RWPE1 (cell line): ENCODE results near the gene VCX3B.
A peak's percentile ranks its signal among the peaks of the same experiment; 100 is the strongest.
"Not testable (repeated sequence)": the region's sequence is repeated elsewhere in the genome, so short reads cannot be mapped to it uniquely, and the experiment has no call there.

ENCODE experiments used
- CTCF ChIA-PET: fragments of 350-600 bp; sonication (Branson Sonifier 250); formaldehyde crosslinking; extraction: SDS; loops from one replicate; lab custom pipeline; 2021; lab: Yijun Ruan, JAX
- POLR2A ChIA-PET: fragments of 400-600 bp; formaldehyde crosslinking; extraction: SDS; loops from one replicate; lab custom pipeline; 2020; ENCODE audit warnings: antibody characterized with exemption; ENCODE audit not compliant: low non-redundant PET; lab: Yijun Ruan, JAX
- DNase-seq: peaks from one replicate; pipeline ENCODE4 v3.0.0; 2012; ENCODE audit warnings: low spot score
- H3K27ac ChIP-seq: fragments of 450-650 bp; 2 replicates; pipeline ENCODE4 v1.5.1; 2017
- TF ChIP-seq, protein P1 (sequence below): fragments of 450-650 bp; conservative IDR thresholded peaks from 2 replicates; pipeline ENCODE4 v1.5.1; 2017; ENCODE audit warnings: low read depth, mild to moderate bottlenecking

VCX3B gene

DNA sequence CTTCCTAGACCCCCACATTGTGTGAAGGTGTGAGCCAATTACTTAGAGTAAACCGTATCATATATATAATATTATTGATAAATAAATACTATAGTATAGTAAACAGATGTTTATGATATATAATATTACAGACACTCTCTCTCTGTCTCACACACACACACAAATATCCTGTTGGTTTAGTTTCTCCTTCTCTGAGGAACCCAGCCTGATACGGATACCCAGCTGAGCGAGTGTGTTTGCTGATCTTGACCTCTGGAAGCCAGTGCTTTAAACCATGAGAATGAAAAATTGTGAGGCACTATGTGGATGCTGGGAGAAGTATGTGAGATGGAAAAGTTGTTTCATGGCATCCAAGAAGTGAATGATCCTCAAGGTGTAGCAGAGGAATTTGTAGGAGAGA is at the start of gene VCX3B:
VCX3B (plus strand) TSS at position 301 of the 400 bp plus-strand sequence. CDS start 621 bp downstream, outside the sequence.
- CTCF ChIA-PET, H3K27ac ChIP-seq, DNase-seq, POLR2A ChIA-PET: not testable (repeated sequence)

DNA sequence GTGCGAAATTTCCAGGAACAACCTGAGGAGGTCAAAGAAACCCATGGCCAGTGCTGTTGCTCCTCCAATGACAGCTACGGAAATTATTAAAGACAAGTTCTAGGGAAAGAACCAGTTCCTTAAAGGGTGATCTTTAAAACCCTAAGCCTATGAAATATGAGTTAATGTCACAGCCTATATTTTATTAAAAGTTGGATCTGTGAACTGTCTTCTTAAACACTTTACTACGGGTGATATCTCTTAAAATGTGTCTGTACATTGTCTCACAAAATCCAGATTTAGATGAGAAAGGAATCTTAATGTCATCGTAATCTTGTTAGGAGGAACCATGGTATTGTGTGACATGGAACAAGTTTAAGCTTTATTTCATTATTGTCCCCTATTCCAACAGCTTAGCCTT is 46.3 kb upstream of the VCX3B start:
- no peak for DNase-seq
- ChIA-PET CTCF (no interaction called here), POLR2A (no interaction called here)
- TF ChIP-seq, protein P1, sequence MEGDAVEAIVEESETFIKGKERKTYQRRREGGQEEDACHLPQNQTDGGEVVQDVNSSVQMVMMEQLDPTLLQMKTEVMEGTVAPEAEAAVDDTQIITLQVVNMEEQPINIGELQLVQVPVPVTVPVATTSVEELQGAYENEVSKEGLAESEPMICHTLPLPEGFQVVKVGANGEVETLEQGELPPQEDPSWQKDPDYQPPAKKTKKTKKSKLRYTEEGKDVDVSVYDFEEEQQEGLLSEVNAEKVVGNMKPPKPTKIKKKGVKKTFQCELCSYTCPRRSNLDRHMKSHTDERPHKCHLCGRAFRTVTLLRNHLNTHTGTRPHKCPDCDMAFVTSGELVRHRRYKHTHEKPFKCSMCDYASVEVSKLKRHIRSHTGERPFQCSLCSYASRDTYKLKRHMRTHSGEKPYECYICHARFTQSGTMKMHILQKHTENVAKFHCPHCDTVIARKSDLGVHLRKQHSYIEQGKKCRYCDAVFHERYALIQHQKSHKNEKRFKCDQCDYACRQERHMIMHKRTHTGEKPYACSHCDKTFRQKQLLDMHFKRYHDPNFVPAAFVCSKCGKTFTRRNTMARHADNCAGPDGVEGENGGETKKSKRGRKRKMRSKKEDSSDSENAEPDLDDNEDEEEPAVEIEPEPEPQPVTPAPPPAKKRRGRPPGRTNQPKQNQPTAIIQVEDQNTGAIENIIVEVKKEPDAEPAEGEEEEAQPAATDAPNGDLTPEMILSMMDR = no peak
- no peak overlapping the region for H3K27ac ChIP-seq

DNA sequence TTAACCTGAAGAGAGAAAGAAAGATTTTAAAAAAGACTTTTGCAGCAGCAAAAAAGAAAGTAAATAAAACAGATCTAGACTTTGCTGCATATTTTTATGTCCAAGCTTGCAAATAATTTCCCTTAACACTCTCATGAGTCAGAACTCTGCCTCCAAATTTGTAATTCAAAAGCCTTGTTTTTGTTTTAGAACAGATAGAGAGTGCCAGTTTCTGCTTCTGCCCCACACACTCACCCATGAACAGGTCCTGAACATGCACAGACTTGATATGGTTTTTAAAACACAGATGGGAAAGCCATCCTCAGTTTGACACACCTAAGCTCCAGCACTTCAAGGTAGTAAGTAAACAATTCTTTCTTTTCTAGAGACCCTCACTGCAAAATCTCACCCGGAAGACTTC is 39.7 kb upstream of the VCX3B start:
- POLR2A ChIA-PET = interaction anchor here (0.5 kb wide), 1 partner anchor 33 kb away, joined by 5 read pairs; no protein-coding TSS in a partner anchor
- peak; percentile 2 for DNase-seq
- CTCF ChIA-PET = interaction anchor here (0.5 to 0.7 kb wide), 2 partner anchors 9 to 1447 kb away, joined by 3 to 5 read pairs; no protein-coding TSS in a partner anchor
- TF ChIP-seq, protein P1 = no peak
- no peak overlapping the region for H3K27ac ChIP-seq

DNA sequence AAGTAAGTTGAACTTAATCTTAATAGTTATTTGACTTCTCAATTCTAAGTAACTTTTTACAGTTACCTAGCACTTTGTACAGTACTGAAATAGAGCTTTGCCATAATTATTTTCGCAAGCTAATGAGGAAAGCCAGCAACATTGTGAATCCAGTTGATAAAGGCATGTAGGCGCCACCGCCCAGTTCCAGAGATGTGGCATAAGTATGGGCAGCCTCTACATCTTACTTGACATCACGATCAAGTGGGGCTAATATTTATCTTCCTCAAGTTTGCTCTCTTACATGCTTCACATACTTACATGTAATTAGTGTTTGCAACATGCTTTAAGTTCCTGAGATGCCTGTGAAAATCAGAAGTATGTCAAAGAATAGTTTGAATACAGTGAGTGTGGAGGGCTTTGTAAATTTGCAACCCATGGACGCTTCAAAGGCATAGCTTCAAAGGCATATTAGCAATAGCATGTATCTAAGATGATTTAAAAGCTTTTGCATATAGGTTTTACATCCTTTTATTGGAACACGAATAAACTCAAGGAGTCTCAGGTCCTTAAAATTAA is 34.9 kb upstream of the VCX3B start:
- no peak for DNase-seq
- TF ChIP-seq, protein P1 = no peak
- ChIA-PET CTCF (no interaction called here), POLR2A (no interaction called here)
- H3K27ac ChIP-seq = no peak overlapping the region

DNA sequence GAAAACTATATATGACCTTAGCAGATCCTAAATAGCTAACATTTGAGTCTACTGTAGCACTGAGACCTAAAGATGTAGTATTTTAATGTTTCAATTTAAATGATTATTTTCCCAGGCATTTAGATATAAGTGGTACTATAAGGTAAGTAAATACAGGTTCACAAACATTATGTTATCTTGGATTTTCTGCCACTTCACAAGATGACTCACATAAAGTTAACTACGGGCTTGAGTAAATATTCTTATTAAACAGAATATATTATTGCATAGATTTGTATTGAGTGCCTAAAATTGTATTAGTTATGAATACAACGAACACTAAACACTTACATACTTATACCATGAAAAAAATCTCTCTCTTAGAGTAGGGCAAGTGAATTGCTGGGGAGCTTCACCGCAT is 34.2 kb upstream of the VCX3B start:
- no peak for DNase-seq
- H3K27ac ChIP-seq = no peak overlapping the region
- CTCF ChIA-PET = no interaction called here
- TF ChIP-seq, protein P1 = no peak
- POLR2A ChIA-PET = no interaction called here

DNA sequence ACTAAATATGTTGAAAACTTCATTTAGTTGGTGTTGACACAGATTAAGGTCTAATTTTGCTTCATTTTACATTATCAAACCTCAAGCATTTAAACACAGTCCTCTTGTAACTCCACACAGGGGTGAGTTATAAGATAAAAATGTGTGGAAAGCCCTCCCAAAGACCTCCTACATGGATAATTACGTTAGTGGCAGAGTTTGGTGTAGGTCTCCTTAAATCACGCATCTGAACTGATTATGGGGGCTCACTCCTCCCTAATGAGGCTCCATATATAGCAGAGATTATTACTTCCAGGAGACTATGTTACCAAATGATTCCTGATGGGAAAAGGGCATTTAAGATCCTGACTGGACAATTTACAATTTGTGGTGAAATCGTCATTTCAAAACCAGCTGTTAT is 32.2 kb upstream of the VCX3B start:
- DNase-seq = no peak

More for the DNA sequence above, 32.2 kb upstream of the VCX3B start:
- TF ChIP-seq, protein P1 = no peak
- CTCF ChIA-PET = no interaction called here
- POLR2A ChIA-PET = no interaction called here
- H3K27ac ChIP-seq = no peak overlapping the region
